ENCODE data around the gene FMR1NB. TPM values are rescaled to one million over a fixed set of nuclear protein-coding genes. Genes with fewer than 3 reads are reported as not detected.

FMR1NB gene
- polyA plus RNA-seq, 1 donor from 2014 or later, result not detected

DNA sequence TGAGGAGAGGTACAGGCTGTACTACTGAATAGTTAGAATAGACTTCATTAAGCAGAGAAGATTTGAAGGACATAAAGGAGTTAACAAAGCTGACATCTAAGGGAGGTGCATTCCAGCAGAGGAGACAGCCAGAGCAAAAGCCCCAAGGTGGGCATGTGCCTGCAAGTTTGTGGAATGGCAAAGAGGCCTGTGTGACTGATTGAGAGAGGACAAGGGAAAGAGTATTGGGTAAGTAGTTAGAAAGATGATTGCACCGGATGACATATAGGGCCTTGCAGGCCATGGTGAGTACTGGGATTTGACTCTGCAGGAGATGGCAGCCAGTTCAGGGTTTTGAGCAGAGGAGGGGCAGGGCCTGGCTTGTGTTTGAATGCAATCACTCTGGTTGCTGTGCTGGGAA is 55.9 kb downstream of the FMR1NB start:
- Histone ChIP-seq H3K79me2 (replicated peaks; ENCODE audit: insufficient read depth, low read length) (no peaks in the 10 kb centered on the region), H3K4me2 (ENCODE audit: low read length) (no peak overlapping the region), H3K9ac (ENCODE audit: low read length) (no peak overlapping the region), H3K36me3 (ENCODE audit: insufficient read depth, low read length) (no peaks in the 10 kb centered on the region), H3F3A (ENCODE audit: insufficient read depth, low read length, poor library complexity, severe bottlenecking) (no peaks in the 10 kb centered on the region), H2AFZ (ENCODE audit: low read depth, low read length) (no peak overlapping the region), H3K27me3 (ENCODE audit: insufficient read depth, low read depth, low read length) (no peaks in the 10 kb centered on the region), H3K9me2 (ENCODE audit: insufficient read depth, low read length) (no peaks in the 10 kb centered on the region), H3K4me3 (ENCODE audit: low read length) (no peak overlapping the region), H3K9me3 (ENCODE audit: low read length) (no peaks in the 10 kb centered on the region), H3K27ac (ENCODE audit: low read length) (no peak overlapping the region), H4K20me1 (ENCODE audit: insufficient read depth) (no peaks in the 10 kb centered on the region)
- TF ChIP-seq RAD21 (conservative IDR thresholded peaks at IDR 0.05) (no peak), MXI1 (conservative IDR thresholded peaks at IDR 0.05; ENCODE audit: poor library complexity, severe bottlenecking) (no peak)
- TF ChIP-seq, protein P1, sequence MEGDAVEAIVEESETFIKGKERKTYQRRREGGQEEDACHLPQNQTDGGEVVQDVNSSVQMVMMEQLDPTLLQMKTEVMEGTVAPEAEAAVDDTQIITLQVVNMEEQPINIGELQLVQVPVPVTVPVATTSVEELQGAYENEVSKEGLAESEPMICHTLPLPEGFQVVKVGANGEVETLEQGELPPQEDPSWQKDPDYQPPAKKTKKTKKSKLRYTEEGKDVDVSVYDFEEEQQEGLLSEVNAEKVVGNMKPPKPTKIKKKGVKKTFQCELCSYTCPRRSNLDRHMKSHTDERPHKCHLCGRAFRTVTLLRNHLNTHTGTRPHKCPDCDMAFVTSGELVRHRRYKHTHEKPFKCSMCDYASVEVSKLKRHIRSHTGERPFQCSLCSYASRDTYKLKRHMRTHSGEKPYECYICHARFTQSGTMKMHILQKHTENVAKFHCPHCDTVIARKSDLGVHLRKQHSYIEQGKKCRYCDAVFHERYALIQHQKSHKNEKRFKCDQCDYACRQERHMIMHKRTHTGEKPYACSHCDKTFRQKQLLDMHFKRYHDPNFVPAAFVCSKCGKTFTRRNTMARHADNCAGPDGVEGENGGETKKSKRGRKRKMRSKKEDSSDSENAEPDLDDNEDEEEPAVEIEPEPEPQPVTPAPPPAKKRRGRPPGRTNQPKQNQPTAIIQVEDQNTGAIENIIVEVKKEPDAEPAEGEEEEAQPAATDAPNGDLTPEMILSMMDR (IDR thresholded peaks at IDR 0.05; ENCODE audit: poor library complexity, severe bottlenecking), result no peak

DNA sequence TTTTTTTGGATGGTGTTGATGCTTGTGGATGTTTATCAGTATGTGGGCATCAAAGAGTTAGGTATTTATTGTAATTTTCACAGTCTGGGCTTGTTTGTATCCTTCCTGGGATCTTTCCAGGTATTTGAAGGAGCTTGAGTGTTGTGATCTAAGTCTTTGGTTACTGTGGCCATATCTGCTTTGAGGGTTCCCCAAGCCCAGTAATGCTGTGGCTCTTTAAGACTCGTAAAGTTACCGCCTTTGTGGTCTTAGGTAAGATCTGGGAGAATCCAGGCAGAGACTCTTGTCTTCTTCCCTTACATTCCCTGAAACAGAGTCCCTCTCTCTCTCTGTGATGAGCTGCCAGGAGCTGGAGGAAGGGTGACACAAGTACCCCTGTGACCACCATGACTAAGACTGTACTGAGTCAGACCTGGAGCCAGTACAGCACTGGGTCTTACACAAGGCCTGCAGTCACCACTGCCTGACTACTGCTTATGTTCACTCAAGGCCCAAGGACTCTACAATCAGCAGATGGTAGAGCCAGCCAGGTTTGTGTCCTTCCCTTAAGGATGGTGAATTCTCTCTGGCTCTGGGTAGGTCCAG is 62.2 kb downstream of the FMR1NB start:
- no peaks in the 10 kb centered on the region for H3K9me3 ChIP-seq (ENCODE audit: low read length)
- no peaks in the 10 kb centered on the region for H3F3A ChIP-seq (ENCODE audit: insufficient read depth, low read length, poor library complexity, severe bottlenecking)
- H3K4me2 ChIP-seq (ENCODE audit: low read length), result no peak overlapping the region
- H3K36me3 ChIP-seq (ENCODE audit: insufficient read depth, low read length), result no peaks in the 10 kb centered on the region
- H3K79me2 ChIP-seq (replicated peaks; ENCODE audit: insufficient read depth, low read length), result no peaks in the 10 kb centered on the region
- TF ChIP-seq MXI1 (conservative IDR thresholded peaks at IDR 0.05; ENCODE audit: poor library complexity, severe bottlenecking), result no peak
- no peak for TF ChIP-seq TAF1 (IDR thresholded peaks at IDR 0.05; ENCODE audit: low read depth)
- TF ChIP-seq SMC3 (conservative IDR thresholded peaks at IDR 0.05; ENCODE audit: poor library complexity), result no peak
- TF ChIP-seq, protein P1 (IDR thresholded peaks at IDR 0.05; ENCODE audit: poor library complexity, severe bottlenecking), result no peak
- no peak for TF ChIP-seq EZH2 (IDR thresholded peaks at IDR 0.05; ENCODE audit: borderline replicate concordance, insufficient read depth, low read length, poor library complexity, severe bottlenecking)
- no peaks in the 10 kb centered on the region for H4K20me1 ChIP-seq (ENCODE audit: insufficient read depth)
- H3K4me3 ChIP-seq (ENCODE audit: low read length), result no peak overlapping the region
- no peaks in the 10 kb centered on the region for H3K27me3 ChIP-seq (ENCODE audit: insufficient read depth, low read depth, low read length)
- H3K27ac ChIP-seq (ENCODE audit: low read length), result no peak overlapping the region
- H2AFZ ChIP-seq (ENCODE audit: low read depth, low read length), result no peak overlapping the region
- H3K9me2 ChIP-seq (ENCODE audit: insufficient read depth, low read length), result no peaks in the 10 kb centered on the region
- no peak overlapping the region for H3K9ac ChIP-seq (ENCODE audit: low read length)

DNA sequence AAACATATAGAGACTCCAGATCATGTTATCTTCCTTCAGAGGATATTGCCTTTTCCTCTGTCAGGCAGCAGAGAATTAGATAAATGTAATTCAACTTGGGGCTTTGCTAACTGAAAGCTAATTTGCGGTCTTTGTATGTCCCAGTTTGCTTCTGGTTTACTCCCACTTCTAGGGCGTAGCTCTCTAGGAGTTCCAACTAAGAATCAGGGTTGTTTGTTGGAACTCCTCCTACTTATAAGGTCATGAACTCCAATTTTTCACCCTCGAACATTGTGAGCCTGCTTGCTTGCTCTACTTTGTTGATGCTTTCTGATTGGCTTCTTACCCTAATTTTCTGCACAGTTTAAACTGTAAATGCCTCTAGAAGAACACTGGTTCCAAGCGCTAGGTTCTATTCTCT is 66.1 kb downstream of the FMR1NB start:
- Histone ChIP-seq H3K27me3 (ENCODE audit: insufficient read depth, low read depth, low read length) (no peaks in the 10 kb centered on the region), H3K27ac (ENCODE audit: low read length) (no peak overlapping the region)

More for the DNA sequence above, 66.1 kb downstream of the FMR1NB start:
- Histone ChIP-seq H3K9me3 (ENCODE audit: low read length) (no peaks in the 10 kb centered on the region), H3K36me3 (ENCODE audit: insufficient read depth, low read length) (no peaks in the 10 kb centered on the region), H3K4me3 (ENCODE audit: low read length) (no peak overlapping the region), H4K20me1 (ENCODE audit: insufficient read depth) (no peaks in the 10 kb centered on the region), H2AFZ (ENCODE audit: low read depth, low read length) (no peak overlapping the region), H3F3A (ENCODE audit: insufficient read depth, low read length, poor library complexity, severe bottlenecking) (no peaks in the 10 kb centered on the region), H3K9me2 (ENCODE audit: insufficient read depth, low read length) (no peaks in the 10 kb centered on the region), H3K4me2 (ENCODE audit: low read length) (no peak overlapping the region), H3K79me2 (replicated peaks; ENCODE audit: insufficient read depth, low read length) (no peaks in the 10 kb centered on the region), H3K9ac (ENCODE audit: low read length) (no peak overlapping the region)
- TF ChIP-seq POLR2AphosphoS5 (IDR thresholded peaks at IDR 0.05) (no peak), SMC3 (conservative IDR thresholded peaks at IDR 0.05; ENCODE audit: poor library complexity) (no peak), RAD21 (conservative IDR thresholded peaks at IDR 0.05) (no peak), EP300 (conservative IDR thresholded peaks at IDR 0.05; ENCODE audit: poor library complexity, severe bottlenecking) (no peak), MXI1 (conservative IDR thresholded peaks at IDR 0.05; ENCODE audit: poor library complexity, severe bottlenecking) (no peak), TAF1 (IDR thresholded peaks at IDR 0.05; ENCODE audit: low read depth) (no peak), EZH2 (IDR thresholded peaks at IDR 0.05; ENCODE audit: borderline replicate concordance, insufficient read depth, low read length, poor library complexity, severe bottlenecking) (no peak)
- TF ChIP-seq, protein P2, sequence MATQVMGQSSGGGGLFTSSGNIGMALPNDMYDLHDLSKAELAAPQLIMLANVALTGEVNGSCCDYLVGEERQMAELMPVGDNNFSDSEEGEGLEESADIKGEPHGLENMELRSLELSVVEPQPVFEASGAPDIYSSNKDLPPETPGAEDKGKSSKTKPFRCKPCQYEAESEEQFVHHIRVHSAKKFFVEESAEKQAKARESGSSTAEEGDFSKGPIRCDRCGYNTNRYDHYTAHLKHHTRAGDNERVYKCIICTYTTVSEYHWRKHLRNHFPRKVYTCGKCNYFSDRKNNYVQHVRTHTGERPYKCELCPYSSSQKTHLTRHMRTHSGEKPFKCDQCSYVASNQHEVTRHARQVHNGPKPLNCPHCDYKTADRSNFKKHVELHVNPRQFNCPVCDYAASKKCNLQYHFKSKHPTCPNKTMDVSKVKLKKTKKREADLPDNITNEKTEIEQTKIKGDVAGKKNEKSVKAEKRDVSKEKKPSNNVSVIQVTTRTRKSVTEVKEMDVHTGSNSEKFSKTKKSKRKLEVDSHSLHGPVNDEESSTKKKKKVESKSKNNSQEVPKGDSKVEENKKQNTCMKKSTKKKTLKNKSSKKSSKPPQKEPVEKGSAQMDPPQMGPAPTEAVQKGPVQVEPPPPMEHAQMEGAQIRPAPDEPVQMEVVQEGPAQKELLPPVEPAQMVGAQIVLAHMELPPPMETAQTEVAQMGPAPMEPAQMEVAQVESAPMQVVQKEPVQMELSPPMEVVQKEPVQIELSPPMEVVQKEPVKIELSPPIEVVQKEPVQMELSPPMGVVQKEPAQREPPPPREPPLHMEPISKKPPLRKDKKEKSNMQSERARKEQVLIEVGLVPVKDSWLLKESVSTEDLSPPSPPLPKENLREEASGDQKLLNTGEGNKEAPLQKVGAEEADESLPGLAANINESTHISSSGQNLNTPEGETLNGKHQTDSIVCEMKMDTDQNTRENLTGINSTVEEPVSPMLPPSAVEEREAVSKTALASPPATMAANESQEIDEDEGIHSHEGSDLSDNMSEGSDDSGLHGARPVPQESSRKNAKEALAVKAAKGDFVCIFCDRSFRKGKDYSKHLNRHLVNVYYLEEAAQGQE (IDR thresholded peaks at IDR 0.05; ENCODE audit: borderline replicate concordance), result no peak
- TF ChIP-seq, protein P1 (IDR thresholded peaks at IDR 0.05; ENCODE audit: poor library complexity, severe bottlenecking), result no peak

Data from neural cell (in vitro differentiated cells).